ENCODE results near the gene GPR37.

DNA sequence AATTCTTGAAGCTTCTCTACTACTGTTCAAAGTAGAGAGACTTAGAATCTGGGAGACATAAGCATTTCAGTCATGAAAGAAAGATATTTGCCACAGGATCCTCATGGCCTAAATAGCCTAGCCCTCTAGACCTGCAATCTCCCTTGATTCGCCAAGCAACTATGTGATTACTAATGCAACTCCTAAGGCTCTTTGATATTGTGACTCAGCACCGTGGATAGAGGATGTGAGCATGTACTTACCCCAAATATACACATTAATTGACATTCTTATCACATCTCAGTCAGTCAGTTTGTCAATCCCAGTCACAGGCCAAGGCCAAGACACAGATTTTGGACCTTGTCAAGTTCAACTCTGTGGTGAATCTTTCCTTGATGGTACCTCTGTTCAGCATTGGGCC lies 42.6 kb downstream of the GPR37 start:
- TF ChIP-seq, protein P1, sequence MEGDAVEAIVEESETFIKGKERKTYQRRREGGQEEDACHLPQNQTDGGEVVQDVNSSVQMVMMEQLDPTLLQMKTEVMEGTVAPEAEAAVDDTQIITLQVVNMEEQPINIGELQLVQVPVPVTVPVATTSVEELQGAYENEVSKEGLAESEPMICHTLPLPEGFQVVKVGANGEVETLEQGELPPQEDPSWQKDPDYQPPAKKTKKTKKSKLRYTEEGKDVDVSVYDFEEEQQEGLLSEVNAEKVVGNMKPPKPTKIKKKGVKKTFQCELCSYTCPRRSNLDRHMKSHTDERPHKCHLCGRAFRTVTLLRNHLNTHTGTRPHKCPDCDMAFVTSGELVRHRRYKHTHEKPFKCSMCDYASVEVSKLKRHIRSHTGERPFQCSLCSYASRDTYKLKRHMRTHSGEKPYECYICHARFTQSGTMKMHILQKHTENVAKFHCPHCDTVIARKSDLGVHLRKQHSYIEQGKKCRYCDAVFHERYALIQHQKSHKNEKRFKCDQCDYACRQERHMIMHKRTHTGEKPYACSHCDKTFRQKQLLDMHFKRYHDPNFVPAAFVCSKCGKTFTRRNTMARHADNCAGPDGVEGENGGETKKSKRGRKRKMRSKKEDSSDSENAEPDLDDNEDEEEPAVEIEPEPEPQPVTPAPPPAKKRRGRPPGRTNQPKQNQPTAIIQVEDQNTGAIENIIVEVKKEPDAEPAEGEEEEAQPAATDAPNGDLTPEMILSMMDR (IDR thresholded peaks at IDR 0.05): no peak
- TF ChIP-seq POLR2A (IDR thresholded peaks at IDR 0.05) (no peak), POLR2AphosphoS5 (IDR thresholded peaks at IDR 0.05) (no peak)

Data from prostate gland (tissue), 2 donors.